NCI-H1105 (cell line): ENCODE results near the gene TIGD3.
"Not testable (repeated sequence)": the region's sequence is repeated elsewhere in the genome, so short reads cannot be mapped to it uniquely, and the experiment has no call there.

ENCODE experiments used
- DNase-seq: peaks from one replicate; lab custom pipeline; 2025; lab: John Stamatoyannopoulos, UW

TIGD3 gene

DNA sequence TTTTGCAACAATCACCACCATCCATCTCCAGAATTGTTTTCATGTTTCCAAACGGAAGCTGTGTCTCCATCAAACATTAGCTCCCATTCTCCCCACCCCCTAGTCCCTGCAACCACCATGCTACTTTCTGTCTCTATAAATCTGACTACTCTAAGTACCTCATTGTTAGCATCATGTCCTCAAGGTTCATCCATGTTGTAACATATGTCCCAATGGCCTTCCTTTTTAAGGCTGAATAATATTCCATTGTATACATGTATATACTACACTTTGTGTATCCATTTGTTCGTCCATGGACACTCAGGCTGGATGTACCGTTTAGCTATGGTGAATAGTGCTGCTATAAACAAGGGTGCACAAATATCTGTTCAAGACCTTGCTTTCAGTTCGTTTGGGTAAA is 29.1 kb upstream of the TIGD3 start:
- no peak for DNase-seq

- no peak for DNase-seq
Measured at GRCh38 chr11:65327021-65327420, 27.5 kb upstream of the TIGD3 start.

- DNase-seq = no peak
Measured at GRCh38 chr11:65329478-65329877, 25.1 kb upstream of the TIGD3 start.

DNA sequence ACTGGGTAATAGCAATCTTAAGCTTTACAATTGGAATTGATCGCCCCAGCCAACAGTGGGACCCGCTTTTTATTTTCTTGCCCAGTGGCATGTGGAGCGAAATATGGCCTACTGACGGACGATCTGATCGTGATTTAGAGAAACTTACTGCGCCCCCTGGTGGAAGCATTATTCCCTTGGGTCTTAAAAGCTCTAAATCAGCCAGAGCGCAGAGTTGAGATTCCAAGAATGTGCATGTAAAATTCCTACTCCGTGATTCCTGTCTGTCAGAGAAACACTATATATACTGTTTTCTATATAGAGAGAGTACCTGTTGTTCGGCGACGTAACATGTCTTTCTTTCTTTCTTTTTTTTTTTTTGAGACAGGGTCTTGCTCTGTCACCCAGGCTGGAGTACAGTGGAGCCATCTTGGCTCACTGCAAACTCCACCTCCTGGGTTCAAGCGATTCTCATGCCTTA is 24.6 kb upstream of the TIGD3 start:
- DNase-seq = peak; percentile 92

DNA sequence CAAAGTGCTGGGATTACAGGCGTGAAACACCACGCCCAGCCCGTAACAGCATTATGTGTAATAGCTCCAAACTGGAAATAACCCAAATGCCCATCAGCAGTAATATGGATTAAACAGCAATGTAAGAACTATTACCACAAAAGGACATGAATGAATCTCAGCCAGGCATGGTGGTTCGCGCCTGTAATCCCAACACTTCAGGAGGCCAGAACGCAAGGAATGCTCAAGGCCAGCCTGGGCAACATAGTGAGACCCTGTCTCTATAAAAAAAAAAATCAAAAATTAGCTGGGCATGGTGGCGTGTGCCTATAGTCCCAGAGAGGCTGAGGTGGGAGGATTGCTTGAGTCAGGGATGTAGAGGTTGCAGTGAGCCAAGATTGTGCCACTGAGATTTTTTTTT is 24.0 kb upstream of the TIGD3 start:
- no peak for DNase-seq

- not testable (repeated sequence) for DNase-seq
Measured at GRCh38 chr11:65332591-65332990, 22.0 kb upstream of the TIGD3 start.

DNA sequence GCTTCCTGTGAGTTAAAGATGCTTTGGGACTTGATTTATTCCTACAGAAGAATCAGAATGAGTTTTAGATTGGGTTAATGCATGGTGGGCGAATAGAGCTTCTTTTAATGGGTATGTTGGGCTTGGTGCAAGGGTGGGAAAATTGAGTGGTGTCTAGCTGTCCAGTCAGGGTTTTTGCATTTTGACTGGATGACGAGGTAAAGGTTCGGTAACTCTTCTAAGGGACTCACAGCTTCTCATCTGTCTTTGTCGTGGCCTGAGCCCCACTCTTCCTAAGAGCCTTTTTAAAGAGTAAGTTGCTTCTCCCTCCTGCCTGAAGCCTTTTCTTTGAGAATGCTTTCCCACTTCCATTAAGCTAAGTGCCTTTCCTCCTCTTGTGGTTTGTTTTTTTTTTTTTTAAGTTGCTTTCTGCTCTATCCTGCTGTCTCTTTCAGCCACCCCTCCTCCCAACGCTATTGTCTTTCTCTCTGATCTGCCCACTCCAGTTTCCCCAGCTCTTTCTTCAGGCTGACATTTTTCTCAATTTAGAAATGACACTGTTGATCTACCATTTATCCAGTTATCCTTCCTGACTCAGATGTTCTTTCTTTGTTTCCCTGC is 19.8 kb upstream of the TIGD3 start:
- no peak for DNase-seq

DNA sequence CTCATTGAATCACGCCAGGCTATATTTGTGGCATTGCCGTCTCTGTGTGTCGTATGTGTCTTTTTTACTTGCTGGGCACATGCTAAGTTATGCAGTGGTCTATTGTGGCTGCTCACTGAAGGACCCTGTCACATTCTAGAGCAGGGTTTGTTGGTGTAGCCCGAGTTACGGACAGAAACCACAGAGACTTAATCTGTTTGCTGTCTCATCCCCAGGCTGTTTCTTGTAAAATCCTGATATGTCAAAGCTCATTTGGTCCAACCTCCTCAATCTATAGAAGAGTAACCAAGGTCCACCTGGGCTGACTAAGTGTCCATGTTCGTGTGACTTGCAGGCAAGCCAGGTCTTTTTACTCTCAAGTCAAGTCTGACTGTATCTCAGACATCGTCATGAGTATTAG is 15.9 kb upstream of the TIGD3 start:
- no peak for DNase-seq

DNA sequence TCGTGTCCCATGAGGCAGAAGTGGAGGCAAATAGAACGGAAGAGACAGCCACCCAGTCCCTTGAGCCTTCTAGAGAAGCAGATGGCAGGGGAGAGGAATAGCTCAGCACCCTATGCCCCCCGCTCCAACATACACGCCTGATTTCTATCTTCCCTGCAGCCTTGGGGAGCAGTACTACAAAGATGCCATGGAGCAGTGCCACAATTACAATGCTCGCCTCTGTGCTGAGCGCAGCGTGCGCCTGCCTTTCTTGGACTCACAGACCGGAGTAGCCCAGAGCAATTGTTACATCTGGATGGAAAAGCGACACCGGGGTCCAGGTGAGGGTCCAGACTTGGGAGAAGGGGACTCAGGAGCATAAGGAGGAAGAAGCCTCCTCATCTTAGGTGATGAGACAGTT is 14.3 kb upstream of the TIGD3 start:
- no peak for DNase-seq

DNA sequence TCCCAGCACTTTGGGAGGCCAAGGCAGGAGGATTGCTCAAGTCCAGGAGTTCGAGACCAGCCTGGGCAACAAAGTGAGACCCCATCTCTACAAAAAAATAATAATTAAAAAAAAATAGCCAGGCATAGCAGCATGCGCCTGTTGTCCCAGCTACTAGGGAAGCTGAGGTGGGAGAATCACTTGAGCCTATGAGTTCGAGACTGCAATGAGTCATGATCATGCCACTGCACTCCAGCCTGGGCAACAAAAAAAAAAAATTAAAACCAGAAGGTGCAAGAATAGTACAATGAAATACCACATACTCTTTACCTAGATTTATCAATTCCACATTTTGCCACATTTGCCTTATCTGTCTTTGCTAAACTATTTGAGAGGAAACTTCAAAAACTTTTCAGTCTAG is 12.7 kb upstream of the TIGD3 start:
- no peak for DNase-seq

DNA sequence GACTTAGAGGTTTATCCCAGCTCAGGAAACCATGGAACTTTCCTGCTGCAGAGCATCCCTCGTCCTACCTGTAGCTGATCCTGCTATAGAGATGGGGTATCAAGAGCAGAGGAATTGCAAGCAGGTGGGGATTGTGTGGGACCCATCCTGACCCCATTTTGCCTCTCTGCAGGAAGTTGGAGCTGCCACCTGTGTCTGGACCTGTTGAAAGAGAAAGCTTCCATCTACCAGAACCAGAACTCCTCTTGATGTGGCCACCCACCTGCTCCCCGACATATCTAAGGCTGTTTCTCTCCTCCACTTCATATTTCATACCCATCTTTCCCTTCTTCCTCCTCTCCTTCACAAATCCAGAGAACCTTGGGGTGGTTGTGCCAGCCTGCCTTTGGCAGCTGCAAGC is 3.0 kb upstream of the TIGD3 start:
- DNase-seq = no peak

GRCh38 chr11:65352783-65353182 is 1.8 kb upstream of the TIGD3 start:
- no peak for DNase-seq

GRCh38 chr11:65353376-65353775 is 1.2 kb upstream of the TIGD3 start:
- no peak for DNase-seq

- DNase-seq = no peak
Measured at GRCh38 chr11:65353900-65354264, 669 bp upstream of the TIGD3 start.

- peak; percentile 86 for DNase-seq
Measured at GRCh38 chr11:65355013-65355775, 643 bp downstream of the TIGD3 start.

DNA sequence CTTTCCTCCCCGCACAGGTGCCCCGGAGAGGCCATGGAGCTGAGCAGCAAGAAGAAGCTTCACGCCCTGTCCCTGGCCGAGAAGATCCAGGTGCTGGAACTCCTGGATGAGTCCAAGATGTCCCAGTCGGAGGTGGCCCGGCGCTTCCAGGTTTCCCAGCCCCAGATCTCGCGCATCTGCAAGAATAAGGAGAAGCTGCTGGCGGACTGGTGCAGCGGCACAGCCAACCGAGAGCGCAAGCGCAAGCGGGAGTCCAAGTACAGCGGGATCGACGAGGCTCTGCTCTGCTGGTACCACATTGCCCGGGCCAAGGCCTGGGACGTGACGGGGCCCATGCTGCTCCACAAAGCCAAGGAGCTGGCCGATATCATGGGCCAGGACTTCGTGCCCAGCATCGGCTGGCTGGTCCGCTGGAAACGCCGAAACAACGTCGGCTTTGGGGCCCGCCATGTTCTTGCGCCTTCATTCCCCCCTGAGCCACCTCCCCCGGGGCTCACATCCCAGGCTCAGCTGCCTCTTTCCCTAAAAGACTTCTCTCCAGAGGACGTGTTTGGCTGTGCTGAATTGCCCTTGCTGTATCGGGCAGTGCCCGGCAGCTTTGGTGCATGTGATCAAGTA is 1.3 kb downstream of the TIGD3 start:
- DNase-seq = no peak

DNA sequence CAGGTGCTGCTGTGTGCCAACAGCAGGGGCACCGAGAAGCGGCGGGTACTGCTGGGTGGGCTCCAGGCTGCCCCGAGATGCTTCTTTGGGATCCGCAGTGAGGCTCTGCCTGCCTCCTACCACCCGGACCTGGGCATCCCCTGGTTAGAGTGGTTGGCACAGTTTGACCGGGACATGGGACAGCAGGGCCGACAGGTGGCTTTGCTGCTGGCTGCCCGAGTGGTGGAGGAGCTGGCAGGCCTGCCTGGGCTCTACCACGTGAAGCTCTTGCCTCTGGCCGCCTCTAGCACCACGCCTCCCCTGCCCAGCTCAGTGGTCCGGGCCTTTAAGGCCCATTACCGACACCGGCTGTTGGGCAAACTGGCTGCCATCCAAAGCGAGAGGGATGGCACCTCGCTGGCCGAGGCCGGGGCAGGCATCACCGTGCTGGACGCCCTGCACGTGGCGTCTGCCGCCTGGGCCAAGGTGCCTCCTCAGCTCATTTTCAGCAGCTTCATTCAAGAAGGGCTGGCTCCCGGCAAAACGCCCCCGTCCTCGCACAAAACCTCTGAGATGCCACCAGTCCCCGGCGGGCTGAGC is 1.9 kb downstream of the TIGD3 start:
- DNase-seq = no peak

DNA sequence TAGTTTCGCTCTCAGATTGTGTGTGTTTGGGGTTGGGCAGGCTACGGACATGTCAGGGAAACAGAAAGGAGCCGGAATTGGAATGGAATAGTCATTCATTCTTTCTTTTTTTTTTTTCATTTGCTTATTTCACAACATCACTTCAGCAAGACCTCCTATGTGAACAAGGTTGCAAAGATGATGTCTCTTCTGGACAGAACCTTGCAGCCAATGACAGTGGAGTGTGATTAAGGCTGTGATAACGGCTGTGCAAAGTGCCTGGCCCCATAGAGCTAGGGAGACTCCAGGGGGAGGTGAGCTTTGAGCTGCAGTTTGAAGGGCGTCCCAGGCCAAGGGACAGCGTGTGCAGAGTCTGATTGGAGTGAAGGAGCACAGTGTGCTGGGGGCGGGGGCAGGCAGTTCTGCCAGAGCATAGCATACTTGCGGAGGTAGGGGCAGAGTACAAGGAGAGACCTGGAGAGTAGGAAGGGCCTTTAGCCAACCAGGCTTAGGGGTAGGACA is 3.4 kb downstream of the TIGD3 start:
- DNase-seq = no peak

DNA sequence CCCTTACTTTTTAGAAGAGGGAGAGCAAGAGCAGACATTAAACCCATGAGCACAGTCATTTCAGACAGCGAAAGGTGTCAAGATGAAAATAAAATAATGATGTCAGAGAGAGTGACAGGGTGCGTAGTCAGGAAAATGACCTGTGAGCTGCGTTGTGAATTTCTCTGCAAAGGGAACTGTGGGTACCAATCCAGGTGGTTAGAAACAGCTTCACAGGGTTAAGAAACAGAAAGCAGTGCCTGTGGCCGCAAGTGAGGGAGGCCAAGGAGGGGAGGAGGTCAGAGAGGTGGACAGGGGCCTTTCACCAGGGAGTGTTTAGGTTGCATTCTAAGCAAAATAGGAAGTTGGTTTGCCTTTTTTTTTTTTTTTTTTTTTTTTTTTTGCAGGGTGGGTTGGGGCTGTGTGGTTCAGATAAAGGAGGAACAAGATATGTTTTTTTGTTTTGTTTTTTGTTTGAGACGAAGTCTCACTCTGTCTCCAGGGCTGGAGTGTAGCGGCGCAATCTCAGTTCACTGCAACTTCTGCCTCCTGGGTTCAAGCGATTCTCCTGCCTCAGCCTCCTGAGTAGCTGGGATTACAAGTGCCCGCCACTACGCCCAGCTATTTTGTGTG is 7.9 kb downstream of the TIGD3 start:
- DNase-seq = no peak

GRCh38 chr11:65362966-65363365 is 8.4 kb downstream of the TIGD3 start:
- no peak for DNase-seq

DNA sequence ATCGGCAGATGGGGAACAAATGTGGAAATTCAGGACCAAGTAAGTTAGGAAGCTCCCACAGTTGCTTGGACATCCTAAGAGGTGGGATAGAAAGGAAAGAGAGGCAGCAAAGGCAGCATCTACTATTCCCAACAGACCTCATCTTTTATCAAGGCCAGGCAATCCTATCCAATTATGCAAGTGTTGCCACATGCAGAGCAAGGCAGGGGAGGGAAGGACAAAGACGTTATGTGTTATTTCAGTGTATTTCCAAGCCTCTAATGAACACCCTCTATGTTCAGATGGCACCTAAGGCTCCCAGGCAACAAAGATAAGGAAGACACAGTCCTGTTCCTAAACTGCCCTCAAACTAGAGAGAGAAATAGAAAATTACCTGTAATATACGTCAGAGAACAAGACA is 9.2 kb downstream of the TIGD3 start:
- DNase-seq = no peak

- DNase-seq = peak; percentile 78
Measured at GRCh38 chr11:65366340-65366773, 11.8 kb downstream of the TIGD3 start.
